ENCODE data around the gene NLRP4. TPM values are rescaled to one million over a fixed set of nuclear protein-coding genes. Genes with fewer than 3 reads are reported as not detected.

NLRP4 gene, protein sequence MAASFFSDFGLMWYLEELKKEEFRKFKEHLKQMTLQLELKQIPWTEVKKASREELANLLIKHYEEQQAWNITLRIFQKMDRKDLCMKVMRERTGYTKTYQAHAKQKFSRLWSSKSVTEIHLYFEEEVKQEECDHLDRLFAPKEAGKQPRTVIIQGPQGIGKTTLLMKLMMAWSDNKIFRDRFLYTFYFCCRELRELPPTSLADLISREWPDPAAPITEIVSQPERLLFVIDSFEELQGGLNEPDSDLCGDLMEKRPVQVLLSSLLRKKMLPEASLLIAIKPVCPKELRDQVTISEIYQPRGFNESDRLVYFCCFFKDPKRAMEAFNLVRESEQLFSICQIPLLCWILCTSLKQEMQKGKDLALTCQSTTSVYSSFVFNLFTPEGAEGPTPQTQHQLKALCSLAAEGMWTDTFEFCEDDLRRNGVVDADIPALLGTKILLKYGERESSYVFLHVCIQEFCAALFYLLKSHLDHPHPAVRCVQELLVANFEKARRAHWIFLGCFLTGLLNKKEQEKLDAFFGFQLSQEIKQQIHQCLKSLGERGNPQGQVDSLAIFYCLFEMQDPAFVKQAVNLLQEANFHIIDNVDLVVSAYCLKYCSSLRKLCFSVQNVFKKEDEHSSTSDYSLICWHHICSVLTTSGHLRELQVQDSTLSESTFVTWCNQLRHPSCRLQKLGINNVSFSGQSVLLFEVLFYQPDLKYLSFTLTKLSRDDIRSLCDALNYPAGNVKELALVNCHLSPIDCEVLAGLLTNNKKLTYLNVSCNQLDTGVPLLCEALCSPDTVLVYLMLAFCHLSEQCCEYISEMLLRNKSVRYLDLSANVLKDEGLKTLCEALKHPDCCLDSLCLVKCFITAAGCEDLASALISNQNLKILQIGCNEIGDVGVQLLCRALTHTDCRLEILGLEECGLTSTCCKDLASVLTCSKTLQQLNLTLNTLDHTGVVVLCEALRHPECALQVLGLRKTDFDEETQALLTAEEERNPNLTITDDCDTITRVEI
- total RNA-seq: not detected

DNA sequence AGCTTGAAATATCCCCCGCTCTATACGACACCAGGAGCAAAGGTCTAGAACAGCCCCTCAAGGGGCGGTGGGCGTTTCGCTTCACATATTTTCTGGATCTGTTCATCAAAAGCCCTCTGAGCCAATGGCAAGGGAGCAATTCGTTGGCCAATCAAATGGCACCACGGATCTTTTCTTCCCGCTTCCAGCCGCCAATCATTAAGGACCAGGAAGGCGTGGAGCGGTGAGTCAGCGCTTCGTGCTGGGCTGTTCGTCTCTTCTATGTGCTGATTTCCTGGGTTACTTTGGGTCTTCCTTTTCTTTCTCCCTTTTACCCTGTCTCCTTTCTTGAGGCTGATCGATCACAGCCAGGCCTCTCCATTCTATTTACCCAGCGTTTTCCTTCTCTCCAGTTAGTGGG is at the start of gene NLRP4:
Gene NLRP4 (plus strand): TSS at position 201 of the 400 bp plus-strand sequence. CDS start 15,541 bp downstream, outside the sequence.
- DNase-seq (no peak), ATAC-seq (replicated peaks in 1 of 2) (no peak)
- Mint-ChIP-seq H3K9me3 (peaks cover 0 to 4% of the 10 kb centered on the region in 2 donors), H3K4me3 (no peak within 1 kb of the TSS), H3K27me3 (ENCODE audit: low read depth) (no peaks in the 10 kb centered on the region), H3K27ac (no peak within 1 kb of the TSS), H3K4me1 (ENCODE audit: low read depth) (no peaks in the 10 kb centered on the region), H3K36me3 (ENCODE audit: insufficient read depth in 2 of 2) (peaks cover 0 to 2% of the 10 kb centered on the region in 2 donors)

DNA sequence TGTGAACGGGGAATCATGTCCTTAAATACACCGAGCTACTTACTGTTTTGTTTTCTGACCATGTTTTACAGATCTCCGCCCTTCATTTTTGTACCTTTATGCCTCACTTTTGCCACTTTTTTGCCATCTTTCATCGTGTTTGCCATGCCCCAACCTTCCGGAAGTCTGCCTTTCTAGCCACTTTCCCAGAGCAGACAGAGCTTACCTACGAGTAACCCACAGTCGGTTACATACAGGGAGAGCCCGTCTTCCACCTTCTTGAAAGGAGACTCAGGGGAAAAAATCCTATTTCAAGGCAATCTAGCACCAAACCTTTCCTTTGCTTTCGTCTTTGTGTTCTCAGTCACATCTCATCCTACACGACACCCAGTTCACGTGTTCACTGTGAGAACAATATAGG is 41.3 kb upstream of the NLRP4 start:
- Mint-ChIP-seq H3K9me3 (peaks cover 2 to 3% of the 10 kb centered on the region in 2 donors), H3K27me3 (ENCODE audit: low read depth) (peaks cover 6% of the 10 kb centered on the region), H3K27ac (no peak overlapping the region), H3K4me3 (no peak overlapping the region), H3K4me1 (ENCODE audit: low read depth) (no peaks in the 10 kb centered on the region), H3K36me3 (ENCODE audit: insufficient read depth in 2 of 2) (no peaks in the 10 kb centered on the region)
- no peak for DNase-seq
- ATAC-seq (replicated peaks in 1 of 2): no peak

DNA sequence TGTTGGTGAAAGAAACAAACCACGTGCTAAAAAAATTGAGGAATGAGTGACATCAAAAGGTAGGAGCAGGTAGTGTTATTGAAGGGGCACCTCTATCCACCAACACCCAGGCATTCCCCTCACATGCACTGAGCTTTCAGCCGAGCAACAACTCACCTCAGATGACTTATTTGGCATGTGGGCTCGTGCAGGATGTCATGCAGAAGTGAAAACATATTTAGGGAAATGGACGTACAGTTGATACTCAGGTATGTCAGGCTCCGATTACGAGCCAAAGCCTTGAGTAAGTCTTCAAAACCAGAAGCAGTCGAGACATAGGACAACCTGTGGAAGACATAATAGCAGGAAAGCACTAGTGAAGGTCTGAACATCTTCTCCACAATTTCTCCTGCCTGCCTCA is 34.9 kb upstream of the NLRP4 start:
- no peak overlapping the region for H3K4me3 Mint-ChIP-seq
- no peaks in the 10 kb centered on the region for H3K4me1 Mint-ChIP-seq (ENCODE audit: low read depth)
- H3K27ac Mint-ChIP-seq: no peak overlapping the region
- ATAC-seq (replicated peaks in 1 of 2) (no peak), DNase-seq (no peak)
- H3K27me3 Mint-ChIP-seq (ENCODE audit: low read depth): peaks cover 6% of the 10 kb centered on the region
- H3K36me3 Mint-ChIP-seq (ENCODE audit: insufficient read depth in 2 of 2): peaks cover 3 to 5% of the 10 kb centered on the region in 2 donors
- peaks cover 5 to 11% of the 10 kb centered on the region in 2 donors for H3K9me3 Mint-ChIP-seq

DNA sequence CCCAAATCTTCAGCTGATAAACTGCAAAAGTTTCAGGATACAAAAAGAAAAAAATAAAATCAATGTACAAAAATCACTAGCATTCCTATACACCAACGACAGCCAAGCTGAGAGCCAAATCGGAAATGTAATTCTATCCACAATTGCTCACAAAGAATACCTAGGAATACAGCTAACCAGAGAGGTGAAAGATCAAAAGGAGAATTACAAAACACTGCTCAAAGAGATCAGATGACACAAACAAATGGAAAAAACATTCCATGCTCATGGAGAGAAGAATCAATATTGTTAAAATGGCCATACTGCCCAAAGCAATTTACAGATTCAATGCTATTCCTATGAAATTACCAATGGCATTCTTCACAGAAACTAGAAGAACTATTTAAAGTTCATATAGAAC is 34.1 kb upstream of the NLRP4 start:
- Mint-ChIP-seq H3K36me3 (ENCODE audit: insufficient read depth in 2 of 2) (peaks cover 3 to 6% of the 10 kb centered on the region in 2 donors), H3K27ac (no peak overlapping the region), H3K4me1 (ENCODE audit: low read depth) (no peaks in the 10 kb centered on the region), H3K9me3 (peaks cover 5 to 11% of the 10 kb centered on the region in 2 donors), H3K27me3 (ENCODE audit: low read depth) (peaks cover 6% of the 10 kb centered on the region), H3K4me3 (no peak overlapping the region)
- ATAC-seq (replicated peaks in 1 of 2) (no peak), DNase-seq (no peak)

DNA sequence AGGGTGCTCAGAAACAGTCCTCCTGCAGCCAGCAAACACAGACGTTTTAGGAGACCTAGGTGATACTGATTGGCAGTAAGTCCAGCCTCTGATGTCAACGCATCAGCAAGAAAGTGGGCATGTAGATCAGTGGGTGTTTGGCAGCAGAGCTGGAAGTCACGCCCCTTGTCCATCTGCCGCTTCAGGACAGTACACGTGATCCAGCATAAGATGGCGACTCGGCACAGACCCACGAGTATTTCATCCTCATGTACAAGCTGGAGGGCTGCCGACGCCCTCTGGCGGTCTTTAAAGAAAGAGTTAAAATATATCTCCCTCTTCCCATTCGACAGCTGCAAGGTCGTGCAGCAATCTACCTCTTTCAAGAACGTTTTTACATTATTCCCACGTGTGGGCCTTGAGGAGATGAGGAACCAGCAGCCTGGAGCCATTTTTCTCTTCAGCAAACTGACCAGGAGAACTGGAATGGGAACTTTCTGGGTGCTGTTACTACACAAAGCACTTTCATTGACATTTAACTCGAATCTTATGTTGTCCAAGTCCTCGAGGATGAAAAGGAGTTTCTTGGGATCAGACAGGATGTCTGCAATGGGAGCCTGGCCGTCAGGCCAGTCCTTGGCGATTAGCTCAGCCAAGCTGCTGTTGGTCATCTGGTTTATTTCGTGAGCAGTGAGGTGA is 26.8 kb upstream of the NLRP4 start:
- no peak overlapping the region for H3K27ac Mint-ChIP-seq
- no peaks in the 10 kb centered on the region for H3K4me1 Mint-ChIP-seq (ENCODE audit: low read depth)
- peaks cover 9% of the 10 kb centered on the region for H3K27me3 Mint-ChIP-seq (ENCODE audit: low read depth)
- DNase-seq (peak; percentile 33 to 41), ATAC-seq (replicated peaks in 1 of 2) (peak; percentile 70 to 77)
- H3K9me3 Mint-ChIP-seq: peaks cover 2 to 9% of the 10 kb centered on the region in 2 donors
- H3K4me3 Mint-ChIP-seq: no peak overlapping the region
- H3K36me3 Mint-ChIP-seq (ENCODE audit: insufficient read depth in 2 of 2): peaks cover 1 to 14% of the 10 kb centered on the region in 2 donors

DNA sequence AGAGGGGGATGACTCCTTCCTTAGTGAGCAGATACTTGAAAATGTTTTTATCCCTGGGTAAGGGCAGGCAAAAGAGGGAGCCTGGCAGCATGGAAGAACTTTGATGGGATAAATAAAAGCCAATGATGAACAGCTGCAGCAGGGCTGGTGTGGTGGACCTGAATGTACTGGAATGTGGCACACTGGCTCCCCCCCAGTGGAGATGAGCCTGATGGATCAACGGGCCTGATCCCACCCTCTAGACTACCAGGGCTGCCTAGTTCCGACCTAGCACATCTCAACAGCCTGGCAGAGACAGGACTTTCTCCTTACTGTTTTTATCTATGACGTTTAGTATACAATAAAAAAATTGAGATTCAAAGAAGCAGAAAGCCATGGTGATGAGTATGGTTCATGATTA is 25.0 kb upstream of the NLRP4 start:
- Mint-ChIP-seq H3K27me3 (ENCODE audit: low read depth) (peaks cover 13% of the 10 kb centered on the region), H3K36me3 (ENCODE audit: insufficient read depth in 2 of 2) (peaks cover 1 to 11% of the 10 kb centered on the region in 2 donors), H3K9me3 (peaks cover 2 to 7% of the 10 kb centered on the region in 2 donors), H3K4me1 (ENCODE audit: low read depth) (no peaks in the 10 kb centered on the region), H3K27ac (no peak overlapping the region), H3K4me3 (no peak overlapping the region)
- no peak for DNase-seq
- no peak for ATAC-seq (replicated peaks in 1 of 2)

DNA sequence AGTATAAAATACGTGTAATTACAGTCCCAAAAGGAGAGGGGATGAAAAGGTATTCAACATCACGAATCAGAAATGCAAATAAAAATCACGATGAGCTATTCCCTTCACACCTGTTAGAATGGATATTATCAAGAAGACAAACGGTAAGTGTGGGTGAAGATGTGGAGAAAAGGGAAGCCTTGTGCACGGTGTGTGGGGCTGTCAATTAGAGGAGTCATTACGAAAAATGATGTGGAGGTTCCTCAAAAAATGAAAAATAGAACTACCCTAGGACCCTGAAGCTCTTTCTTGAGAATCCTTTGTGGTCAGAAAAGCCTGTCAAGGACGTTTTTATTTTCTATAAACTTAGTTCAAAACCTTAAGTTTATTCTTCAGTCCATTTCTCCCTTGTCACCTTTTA is 23.9 kb upstream of the NLRP4 start:
- DNase-seq (no peak), ATAC-seq (replicated peaks in 1 of 2) (no peak)
- Mint-ChIP-seq H3K27ac (no peak overlapping the region), H3K4me3 (no peak overlapping the region), H3K4me1 (ENCODE audit: low read depth) (no peaks in the 10 kb centered on the region), H3K36me3 (ENCODE audit: insufficient read depth in 2 of 2) (peaks cover 1 to 9% of the 10 kb centered on the region in 2 donors), H3K27me3 (ENCODE audit: low read depth) (peaks cover 13% of the 10 kb centered on the region), H3K9me3 (peaks cover 2 to 7% of the 10 kb centered on the region in 2 donors)

DNA sequence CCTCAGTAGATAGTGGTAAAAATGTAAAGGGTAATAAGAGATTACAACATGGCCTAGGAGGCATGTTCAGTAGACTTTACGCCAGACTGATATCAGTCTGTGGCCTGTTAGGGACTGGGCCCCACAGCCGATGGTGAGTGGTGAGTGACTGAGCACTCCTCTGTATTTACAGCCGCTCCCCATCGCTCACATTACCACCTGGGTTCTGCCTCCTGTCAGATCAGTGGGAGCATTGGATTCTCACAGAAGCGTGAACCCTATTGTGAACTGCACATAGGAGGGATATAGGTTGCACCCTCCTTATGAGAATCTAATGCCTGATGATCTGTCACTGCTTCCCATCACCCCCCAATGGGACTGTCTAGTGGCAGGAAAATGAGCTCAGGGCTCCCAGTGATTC is 22.4 kb upstream of the NLRP4 start:
- Mint-ChIP-seq H3K9me3 (peaks cover 0 to 4% of the 10 kb centered on the region in 2 donors), H3K27me3 (ENCODE audit: low read depth) (peaks cover 13% of the 10 kb centered on the region), H3K27ac (no peak overlapping the region), H3K4me3 (no peak overlapping the region), H3K36me3 (ENCODE audit: insufficient read depth in 2 of 2) (peaks cover 1 to 7% of the 10 kb centered on the region in 2 donors), H3K4me1 (ENCODE audit: low read depth) (no peaks in the 10 kb centered on the region)
- no peak for DNase-seq
- no peak for ATAC-seq (replicated peaks in 1 of 2)

DNA sequence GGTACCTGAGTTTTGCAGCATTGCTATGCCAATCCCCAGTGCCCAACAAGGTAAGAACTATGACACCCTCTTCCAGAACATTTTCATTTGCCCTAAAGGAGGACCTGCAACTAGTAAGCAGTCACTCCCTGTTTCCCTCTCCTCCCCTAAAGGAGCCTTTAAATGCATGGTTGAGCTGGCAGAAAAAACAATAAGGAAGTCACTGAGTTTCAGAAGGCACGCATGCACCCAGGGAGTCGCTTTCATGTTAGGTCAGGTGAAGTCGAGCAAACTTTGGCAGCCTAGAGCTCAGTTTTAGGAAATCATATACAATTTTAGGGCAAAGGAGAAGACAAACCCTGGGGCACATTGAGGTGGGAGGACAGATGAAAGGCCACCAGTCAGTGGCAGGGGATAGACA is 16.3 kb upstream of the NLRP4 start:
- ATAC-seq (replicated peaks in 1 of 2): no peak
- no peak for DNase-seq
- Mint-ChIP-seq H3K4me1 (ENCODE audit: low read depth) (no peaks in the 10 kb centered on the region), H3K36me3 (ENCODE audit: insufficient read depth in 2 of 2) (no peaks in the 10 kb centered on the region), H3K27ac (no peak overlapping the region), H3K27me3 (ENCODE audit: low read depth) (no peaks in the 10 kb centered on the region), H3K9me3 (peaks cover 1 to 2% of the 10 kb centered on the region in 2 donors), H3K4me3 (no peak overlapping the region)

DNA sequence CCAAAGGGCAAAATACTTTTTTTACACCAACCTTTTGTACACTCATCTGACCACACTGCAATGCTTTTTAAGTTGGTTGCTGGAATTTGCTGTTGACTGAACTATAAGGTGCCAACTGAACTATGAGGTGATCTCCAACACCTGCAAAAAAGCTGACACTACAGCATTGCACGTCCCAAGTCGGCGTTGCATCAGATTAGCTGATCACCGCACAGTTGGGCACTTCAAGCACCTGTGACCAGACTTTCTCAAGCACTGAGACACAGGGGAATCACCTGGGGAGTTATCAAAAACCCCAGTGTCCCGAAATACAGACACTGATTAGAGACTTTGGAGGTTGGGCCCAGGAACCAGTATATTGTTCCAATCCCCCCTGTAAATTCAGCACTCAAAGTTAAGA is 5.7 kb upstream of the NLRP4 start:
- H3K9me3 Mint-ChIP-seq: peaks cover 2 to 3% of the 10 kb centered on the region in 2 donors
- no peak for DNase-seq
- H3K4me1 Mint-ChIP-seq (ENCODE audit: low read depth): no peaks in the 10 kb centered on the region
- ATAC-seq (replicated peaks in 1 of 2): no peak
- H3K27ac Mint-ChIP-seq: no peak overlapping the region
- H3K27me3 Mint-ChIP-seq (ENCODE audit: low read depth): peaks cover 6% of the 10 kb centered on the region
- no peak overlapping the region for H3K4me3 Mint-ChIP-seq
- peaks cover 0 to 2% of the 10 kb centered on the region in 2 donors for H3K36me3 Mint-ChIP-seq (ENCODE audit: insufficient read depth in 2 of 2)

DNA sequence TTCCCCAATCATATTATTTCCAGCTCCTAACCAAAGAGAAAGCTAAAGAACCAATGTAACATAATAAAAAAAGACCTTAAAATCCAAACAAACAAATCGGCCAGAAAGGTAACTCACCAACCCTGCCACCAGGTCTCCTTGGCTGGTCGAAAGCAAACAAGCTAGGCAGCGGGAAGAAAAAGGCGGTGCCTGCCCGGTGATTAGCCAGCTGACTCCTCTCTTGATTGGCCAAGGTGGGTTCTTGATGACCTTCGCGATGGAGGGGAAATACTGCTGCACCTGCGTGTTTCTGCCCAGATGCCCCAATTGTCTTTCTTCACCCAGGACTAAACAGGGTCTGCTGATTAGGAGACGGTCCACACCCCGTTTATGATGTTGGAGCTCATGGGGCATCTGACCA is 4.5 kb upstream of the NLRP4 start, which contains the start of gene NLRP11:
Gene NLRP11 (minus strand): TSS at position 154 of the 400 bp plus-strand sequence. CDS start 13,825 bp downstream, outside the sequence.
- no peaks in the 10 kb centered on the region for H3K4me1 Mint-ChIP-seq (ENCODE audit: low read depth)
- H3K27me3 Mint-ChIP-seq (ENCODE audit: low read depth): peaks cover 6% of the 10 kb centered on the region
- peaks cover 2 to 3% of the 10 kb centered on the region in 2 donors for H3K9me3 Mint-ChIP-seq
- H3K4me3 Mint-ChIP-seq: no peak within 1 kb of the TSS
- H3K36me3 Mint-ChIP-seq (ENCODE audit: insufficient read depth in 2 of 2): peaks cover 0 to 2% of the 10 kb centered on the region in 2 donors
- DNase-seq (no peak), ATAC-seq (replicated peaks in 1 of 2) (no peak)
- H3K27ac Mint-ChIP-seq: no peak within 1 kb of the TSS

DNA sequence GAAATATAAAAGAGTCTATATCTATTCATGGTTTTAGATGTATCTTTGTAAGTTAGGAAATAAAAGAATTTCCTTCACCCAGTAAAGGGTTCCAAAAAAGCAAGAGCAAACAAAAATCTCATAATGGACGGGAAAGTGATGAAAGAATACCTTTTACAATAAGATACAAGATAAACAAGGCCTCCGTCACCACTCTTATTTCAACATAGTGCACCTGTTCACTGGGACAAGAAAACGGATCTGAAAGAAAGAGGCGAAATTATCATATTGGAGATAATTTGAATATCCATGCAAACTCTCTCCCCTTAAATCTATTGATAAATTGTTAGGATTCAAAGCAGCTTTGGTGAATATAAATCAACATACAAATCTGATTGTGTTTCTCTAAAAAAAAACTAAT is 3.7 kb upstream of the NLRP4 start:
- no peak overlapping the region for H3K27ac Mint-ChIP-seq
- peaks cover 0 to 2% of the 10 kb centered on the region in 2 donors for H3K36me3 Mint-ChIP-seq (ENCODE audit: insufficient read depth in 2 of 2)
- no peak overlapping the region for H3K4me3 Mint-ChIP-seq
- no peaks in the 10 kb centered on the region for H3K4me1 Mint-ChIP-seq (ENCODE audit: low read depth)
- ATAC-seq (replicated peaks in 1 of 2): no peak
- peaks cover 6% of the 10 kb centered on the region for H3K27me3 Mint-ChIP-seq (ENCODE audit: low read depth)
- H3K9me3 Mint-ChIP-seq: peaks cover 2 to 3% of the 10 kb centered on the region in 2 donors
- no peak for DNase-seq

Data from activated T-cell treated with anti-CD3 and anti-CD28 coated beads, Interleukin-2, amount 50 U/mL, for 72 hours (primary cell).